ENCODE results near the gene TMEM59L. TPM values are rescaled to one million over a fixed set of nuclear protein-coding genes. Genes with fewer than 3 reads are reported as not detected.

The TMEM59L gene
- total and polyA plus RNA-seq, 9 of the 15 experiments (the other 6 are each of a cell fraction or from before 2014, with no cell fraction given) = 0.37 TPM; not detected in 8

GRCh38 chr19:18588611-18589379 is 23.9 kb upstream of the TMEM59L start, which contains the start of gene REX1BD (continued):
- peak; percentile 75; the same call in 1 of the 2 replicates for TF ChIP-seq SIN3B (IDR thresholded peaks at IDR 0.05; ENCODE audit: low read depth)
- TF ChIP-seq ZBTB5 (IDR thresholded peaks at IDR 0.05) = no peak
- TF ChIP-seq TAF9B (IDR thresholded peaks at IDR 0.05; ENCODE audit: partially characterized antibody) = no peak
- TF ChIP-seq ZNF41 (CRISPR knock-in tag; conservative IDR thresholded peaks at IDR 0.05) = no peak
- no peak for TF ChIP-seq ZNF583 (CRISPR knock-in tag; IDR thresholded peaks at IDR 0.05)
- TF ChIP-seq ELK3 (CRISPR knock-in tag; IDR thresholded peaks at IDR 0.05) = no peak
- TF ChIP-seq SETDB1 (IDR thresholded peaks at IDR 0.05; ENCODE audit: low read length) = no peak
- TF ChIP-seq ZNF592 (IDR thresholded peaks at IDR 0.05) = no peak; the same call in 1 of the 2 replicates
- peak; percentile 99 for TF ChIP-seq THAP12 (CRISPR knock-in tag; IDR thresholded peaks at IDR 0.05)
- TF ChIP-seq ZNF23 (CRISPR knock-in tag; IDR thresholded peaks at IDR 0.05) = no peak
- no peak for TF ChIP-seq LEF1 (IDR thresholded peaks at IDR 0.05)
- no peak for TF ChIP-seq PURB (CRISPR knock-in tag; IDR thresholded peaks at IDR 0.05; ENCODE audit: low read depth)
- peak; percentile 46; the same call in 1 of the 2 replicates for TF ChIP-seq E2F1 (CRISPR knock-in tag; IDR thresholded peaks at IDR 0.05)
